Measurements from ENCODE around the gene SWAP70.

Gene SWAP70

GRCh38 chr11:9745411-9746211 is 81.7 kb downstream of the SWAP70 start:
- H3K9me3 ChIP-seq (ENCODE audit: insufficient read depth, low read length): no peaks in the 10 kb centered on the region
- H3F3A ChIP-seq (ENCODE audit: insufficient read depth): peaks cover 84% of the 10 kb centered on the region
- no peak overlapping the region for H2AFZ ChIP-seq (ENCODE audit: low read depth, low read length, severe bottlenecking)
- no peaks in the 10 kb centered on the region for H3K27me3 ChIP-seq (ENCODE audit: low read length)
- no peak overlapping the region for H3K4me3 ChIP-seq (ENCODE audit: insufficient read depth, low read length, poor library complexity, severe bottlenecking)
- no peaks in the 10 kb centered on the region for H3K9me2 ChIP-seq (replicated peaks; ENCODE audit: insufficient read depth, low read length)
- peak overlapping the region; percentile 35 for H3K9ac ChIP-seq (ENCODE audit: low read length)
- H3K27ac ChIP-seq (ENCODE audit: low read depth, low read length): peak overlapping the region; percentile 95
- peaks cover 66% of the 10 kb centered on the region for H3K36me3 ChIP-seq (ENCODE audit: low read length)
- TF ChIP-seq CTCF (IDR thresholded peaks at IDR 0.05; ENCODE audit: insufficient read depth, low read length, poor library complexity, severe bottlenecking) (no peak), EZH2phosphoT487 (conservative IDR thresholded peaks at IDR 0.05; ENCODE audit: low read length) (no peak)
- peaks cover 52% of the 10 kb centered on the region for H3K79me2 ChIP-seq (ENCODE audit: insufficient read depth, low read length)
- H4K20me1 ChIP-seq (ENCODE audit: low read depth, low read length): no peaks in the 10 kb centered on the region
- peak overlapping the region; percentile 69 for H3K4me2 ChIP-seq (ENCODE audit: low read depth, low read length, poor library complexity, severe bottlenecking)

GRCh38 chr11:9747229-9747628 is 83.4 kb downstream of the SWAP70 start:
- no peaks in the 10 kb centered on the region for H4K20me1 ChIP-seq (ENCODE audit: low read depth, low read length)
- no peak overlapping the region for H2AFZ ChIP-seq (ENCODE audit: low read depth, low read length, severe bottlenecking)
- peaks cover 43% of the 10 kb centered on the region for H3K79me2 ChIP-seq (ENCODE audit: insufficient read depth, low read length)
- H3K27me3 ChIP-seq (ENCODE audit: low read length): no peaks in the 10 kb centered on the region
- H3K36me3 ChIP-seq (ENCODE audit: low read length): peaks cover 65% of the 10 kb centered on the region
- peak overlapping the region; percentile 95 for H3K27ac ChIP-seq (ENCODE audit: low read depth, low read length)
- H3K4me3 ChIP-seq (ENCODE audit: insufficient read depth, low read length, poor library complexity, severe bottlenecking): no peak overlapping the region
- no peaks in the 10 kb centered on the region for H3K9me2 ChIP-seq (replicated peaks; ENCODE audit: insufficient read depth, low read length)
- H3K9ac ChIP-seq (ENCODE audit: low read length): peak overlapping the region; percentile 39
- TF ChIP-seq CTCF (IDR thresholded peaks at IDR 0.05; ENCODE audit: insufficient read depth, low read length, poor library complexity, severe bottlenecking) (no peak), EZH2phosphoT487 (conservative IDR thresholded peaks at IDR 0.05; ENCODE audit: low read length) (no peak)
- peak overlapping the region; percentile 69 for H3K4me2 ChIP-seq (ENCODE audit: low read depth, low read length, poor library complexity, severe bottlenecking)
- H3F3A ChIP-seq (ENCODE audit: insufficient read depth): peaks cover 84% of the 10 kb centered on the region
- no peaks in the 10 kb centered on the region for H3K9me3 ChIP-seq (ENCODE audit: insufficient read depth, low read length)

- Histone ChIP-seq H3K36me3 (ENCODE audit: low read length) (peaks cover 67% of the 10 kb centered on the region), H3K9me2 (replicated peaks; ENCODE audit: insufficient read depth, low read length) (no peaks in the 10 kb centered on the region), H3K79me2 (ENCODE audit: insufficient read depth, low read length) (peaks cover 40% of the 10 kb centered on the region), H2AFZ (ENCODE audit: low read depth, low read length, severe bottlenecking) (no peak overlapping the region), H3K4me3 (ENCODE audit: insufficient read depth, low read length, poor library complexity, severe bottlenecking) (no peak overlapping the region), H3K9me3 (ENCODE audit: insufficient read depth, low read length) (no peaks in the 10 kb centered on the region), H3K27ac (ENCODE audit: low read depth, low read length) (peak overlapping the region; percentile 95), H3K27me3 (ENCODE audit: low read length) (no peaks in the 10 kb centered on the region), H3K9ac (ENCODE audit: low read length) (peak overlapping the region; percentile 39), H4K20me1 (ENCODE audit: low read depth, low read length) (no peaks in the 10 kb centered on the region), H3F3A (ENCODE audit: insufficient read depth) (peaks cover 86% of the 10 kb centered on the region), H3K4me2 (ENCODE audit: low read depth, low read length, poor library complexity, severe bottlenecking) (peak overlapping the region; percentile 69)
- TF ChIP-seq EZH2phosphoT487 (conservative IDR thresholded peaks at IDR 0.05; ENCODE audit: low read length) (no peak), CTCF (IDR thresholded peaks at IDR 0.05; ENCODE audit: insufficient read depth, low read length, poor library complexity, severe bottlenecking) (no peak)
These were observed 84.0 kb downstream of the SWAP70 start for GRCh38 chr11:9747828-9748227.
